HG02642 (cell line): ENCODE measurements around the gene TEX52.
A peak's percentile ranks its signal among the peaks of the same experiment; 100 is the strongest.

ENCODE experiments used
- ATAC-seq: cut with Tn5 transposase; IDR thresholded peaks from one replicate; pipeline ENCODE4 v1.9.1; 2021; ENCODE audit warnings: mild to moderate bottlenecking; ENCODE audit not compliant: unreplicated experiment, poor library complexity

TEX52 gene

GRCh38 chr12:2833810-2834209, 23.0 kb downstream of the TEX52 start:
- ATAC-seq, result no peak

- no peak for ATAC-seq
Observed at GRCh38 chr12:2833327-2833726, 23.5 kb downstream of the TEX52 start.

DNA sequence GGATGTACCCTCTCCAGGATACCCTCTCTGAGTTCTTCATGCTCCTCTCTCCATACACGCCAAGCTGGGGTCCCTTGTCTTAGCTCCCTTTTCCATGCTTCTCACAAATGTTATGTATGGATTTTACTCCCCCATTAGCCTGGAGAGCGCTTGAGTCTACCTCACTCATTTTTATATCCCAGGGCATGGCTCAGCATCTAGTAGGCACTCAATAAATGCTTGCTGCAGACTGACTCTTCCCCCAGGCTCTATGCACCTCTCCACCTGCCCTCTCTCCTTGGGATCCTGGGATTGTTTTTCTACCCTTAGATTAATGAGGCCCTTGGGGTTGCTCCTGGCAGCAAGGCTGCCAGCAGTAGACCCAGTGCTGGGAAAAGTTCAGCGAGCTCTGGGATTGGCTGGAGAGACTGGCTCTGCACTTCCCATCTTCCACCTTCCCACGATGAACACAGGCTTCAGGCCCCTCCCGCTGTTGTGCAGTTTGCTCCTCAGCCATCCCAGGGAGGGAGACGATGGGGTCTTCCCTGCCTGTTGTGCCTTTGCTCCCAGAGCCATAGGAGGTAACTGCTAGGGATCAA, 24.2 kb downstream of the TEX52 start:
- ATAC-seq, result no peak

DNA sequence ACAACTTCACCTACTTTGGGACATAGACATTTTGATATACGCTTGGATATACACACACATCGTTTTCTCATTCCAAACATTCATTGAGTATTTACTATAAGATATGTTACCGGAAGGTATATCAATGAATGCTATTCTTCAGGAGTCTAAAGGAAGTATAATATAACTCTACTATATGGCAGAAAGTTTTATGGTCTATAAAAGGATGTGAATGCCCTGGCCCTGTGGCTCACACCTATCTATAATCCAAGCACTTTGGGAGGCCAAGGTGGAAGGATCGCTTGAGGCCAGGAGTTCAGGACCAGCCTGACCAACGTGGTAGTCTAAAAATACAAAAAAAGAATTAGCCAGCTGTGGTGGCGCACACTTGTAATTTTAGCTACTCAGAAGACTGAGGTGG, 27.6 kb downstream of the TEX52 start:
- no peak for ATAC-seq

DNA sequence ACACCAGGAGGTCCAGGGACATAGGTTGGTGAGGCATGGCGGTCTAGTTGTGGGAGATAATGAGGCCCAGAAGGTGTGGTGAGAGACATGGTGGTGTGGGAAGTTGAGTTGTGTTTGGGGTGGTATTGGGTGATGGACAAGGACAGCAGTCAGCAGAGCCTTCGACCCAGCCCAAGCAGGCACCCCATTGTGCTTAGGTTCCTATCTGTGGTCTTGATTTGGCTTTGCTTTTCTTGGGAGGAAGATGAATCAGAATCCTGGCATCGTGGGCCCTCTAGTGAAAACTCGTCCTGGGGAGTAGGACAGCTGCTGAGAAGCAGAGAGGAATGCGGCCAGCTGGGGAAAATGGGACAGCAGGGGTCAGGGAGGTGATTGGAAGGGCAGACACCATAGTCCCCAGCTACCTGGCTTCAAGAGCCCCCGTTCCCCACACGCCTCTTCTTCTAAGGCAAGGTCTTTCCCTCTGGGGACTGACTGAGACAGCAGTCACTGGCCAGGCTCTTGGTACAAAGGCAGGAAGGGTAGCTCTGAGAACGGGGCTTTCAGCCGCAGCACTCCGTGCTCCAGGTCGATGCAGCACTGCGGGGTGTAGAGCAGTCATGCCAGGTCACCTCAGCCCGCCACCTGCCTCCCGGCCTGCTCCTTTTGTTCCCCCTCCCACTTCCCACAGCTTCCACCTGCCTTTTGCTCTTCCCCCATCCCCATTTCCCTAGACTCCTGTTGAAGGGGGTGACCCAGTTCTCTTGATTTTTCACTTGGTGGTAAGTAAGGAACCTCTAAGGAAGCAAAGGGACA, 29.9 kb downstream of the TEX52 start:
- ATAC-seq, result no peak

DNA sequence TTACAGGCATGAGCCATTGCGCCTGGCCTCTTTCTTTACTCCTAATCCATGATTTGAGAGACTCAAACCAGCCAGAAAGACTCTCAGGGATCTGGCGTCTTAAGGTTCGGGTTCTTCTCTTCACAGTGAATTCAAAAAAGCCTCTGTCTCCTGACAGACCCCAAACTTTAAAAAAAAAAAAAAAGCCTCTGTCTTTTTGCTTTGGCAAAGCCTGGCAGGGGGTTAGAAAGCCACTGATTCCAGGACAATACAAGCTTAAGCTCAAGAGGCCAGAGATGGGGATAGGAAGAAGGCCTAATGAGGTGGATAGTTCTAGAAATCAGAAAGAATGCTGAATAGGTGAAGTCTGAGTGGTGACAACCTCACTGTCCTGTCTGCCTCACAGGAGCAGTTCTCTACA, 30.8 kb downstream of the TEX52 start:
- no peak for ATAC-seq

DNA sequence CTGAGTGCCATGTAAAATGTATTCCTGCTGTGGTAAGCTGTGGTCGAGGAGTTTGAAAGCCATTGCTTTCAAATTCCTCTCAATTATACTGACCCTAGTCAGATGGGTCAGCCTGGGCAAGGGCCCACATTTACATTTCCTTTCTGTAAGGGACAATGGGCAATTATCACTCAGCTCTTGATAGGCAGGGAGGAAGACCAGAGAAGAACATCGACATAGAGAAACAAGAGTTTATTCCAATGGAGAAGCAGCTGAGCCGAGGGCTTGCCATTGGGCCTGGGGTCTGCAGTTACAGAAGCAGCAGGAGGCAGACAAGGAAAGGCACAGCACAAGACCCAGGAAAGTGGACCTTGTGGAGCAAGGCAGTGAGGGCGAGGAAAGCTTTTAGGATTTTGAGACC, 31.7 kb downstream of the TEX52 start:
- ATAC-seq, result no peak

DNA sequence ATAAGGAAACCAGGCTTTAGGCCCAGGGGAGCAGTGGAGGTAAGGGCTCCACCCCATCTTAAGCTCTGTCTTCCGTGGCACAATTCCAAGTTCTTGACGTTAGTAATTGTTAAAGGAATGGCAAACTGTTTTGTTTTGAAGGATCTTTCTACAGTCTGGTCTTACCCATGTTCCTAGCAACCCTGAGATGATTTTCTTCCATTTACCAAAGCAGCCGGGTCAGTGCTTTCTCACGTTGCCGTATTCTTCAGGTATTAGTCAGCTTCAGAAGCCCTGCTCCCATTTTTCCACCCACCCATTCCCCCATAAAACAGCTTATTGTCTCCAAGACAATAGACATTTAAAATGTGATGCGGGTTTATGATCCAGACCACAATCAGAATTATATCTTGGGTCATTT, 32.3 kb downstream of the TEX52 start:
- no peak for ATAC-seq

DNA sequence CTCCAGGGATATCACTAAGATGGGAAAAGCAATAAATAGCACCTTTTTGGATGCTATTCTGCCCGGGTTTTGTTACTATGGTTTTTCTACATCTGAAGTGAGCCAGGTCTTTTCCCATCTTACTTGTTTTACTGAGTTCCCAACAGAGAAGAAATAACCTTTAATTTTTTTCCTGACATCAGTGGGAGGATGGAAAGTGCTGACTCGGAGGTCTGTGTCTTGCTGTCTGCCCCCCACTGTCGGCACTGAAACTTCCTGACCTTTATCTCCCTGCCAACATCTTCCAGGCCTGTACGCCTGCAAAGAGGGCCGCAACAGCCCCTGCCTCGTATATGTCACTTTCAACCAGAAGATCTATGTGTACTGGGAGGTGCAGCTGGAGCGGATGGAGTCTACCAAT, 33.4 kb downstream of the TEX52 start:
- ATAC-seq, result no peak

- ATAC-seq, result no peak
Observed at GRCh38 chr12:2820432-2820831, 36.4 kb downstream of the TEX52 start.

- ATAC-seq, result no peak
Observed at GRCh38 chr12:2819810-2820209, 37.0 kb downstream of the TEX52 start.

- no peak for ATAC-seq
Observed at GRCh38 chr12:2813214-2814185, 43.3 kb downstream of the TEX52 start.

- ATAC-seq, result peak; percentile 95
Observed at GRCh38 chr12:2812290-2813213, 44.3 kb downstream of the TEX52 start, which contains the start of gene ITFG2. Gene ITFG2, plus strand, starts transcription at chr12:2812668. Its CDS starts 93 bp downstream, at chr12:2812761.

DNA sequence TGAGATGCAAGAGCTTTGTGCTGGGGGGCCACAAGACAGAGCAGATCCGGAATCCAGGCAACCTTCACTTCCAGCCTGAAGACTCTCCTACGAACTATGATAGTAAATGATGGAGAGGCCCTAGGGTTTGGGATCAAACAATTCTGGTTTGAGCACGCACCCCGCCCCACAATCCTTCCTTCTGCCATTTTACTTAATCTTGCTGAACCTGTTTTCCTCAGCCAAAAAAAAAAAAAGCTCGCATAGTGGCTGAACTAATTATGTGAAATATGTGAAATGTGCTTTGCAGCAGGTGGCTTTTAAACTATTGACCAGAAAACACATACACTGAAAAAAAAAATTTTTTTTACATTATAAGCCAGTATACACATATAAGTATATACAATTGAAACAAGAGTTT, 45.0 kb downstream of the TEX52 start:
- ATAC-seq, result no peak

DNA sequence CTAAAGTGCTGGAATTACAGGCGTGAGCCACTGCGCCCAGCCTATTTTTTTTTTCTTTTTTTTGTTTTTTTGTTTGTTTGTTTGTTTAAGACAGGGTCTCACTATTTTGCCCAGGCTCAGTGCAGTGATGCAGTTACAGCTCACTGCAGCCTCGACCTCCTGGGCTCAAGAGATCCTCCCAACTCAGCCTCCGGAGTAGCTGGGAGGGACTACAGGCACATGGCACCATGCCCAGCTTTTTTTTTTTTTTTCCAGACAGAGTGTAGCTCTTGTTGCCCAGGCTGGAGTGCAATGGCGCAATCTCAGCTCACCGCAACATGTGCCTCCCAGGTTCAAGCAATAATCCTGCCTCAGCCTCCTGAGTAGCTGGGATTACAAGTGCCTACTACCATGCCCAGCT, 50.1 kb downstream of the TEX52 start:
- ATAC-seq, result no peak

- ATAC-seq, result no peak
Observed at GRCh38 chr12:2805143-2805520, 51.7 kb downstream of the TEX52 start.

DNA sequence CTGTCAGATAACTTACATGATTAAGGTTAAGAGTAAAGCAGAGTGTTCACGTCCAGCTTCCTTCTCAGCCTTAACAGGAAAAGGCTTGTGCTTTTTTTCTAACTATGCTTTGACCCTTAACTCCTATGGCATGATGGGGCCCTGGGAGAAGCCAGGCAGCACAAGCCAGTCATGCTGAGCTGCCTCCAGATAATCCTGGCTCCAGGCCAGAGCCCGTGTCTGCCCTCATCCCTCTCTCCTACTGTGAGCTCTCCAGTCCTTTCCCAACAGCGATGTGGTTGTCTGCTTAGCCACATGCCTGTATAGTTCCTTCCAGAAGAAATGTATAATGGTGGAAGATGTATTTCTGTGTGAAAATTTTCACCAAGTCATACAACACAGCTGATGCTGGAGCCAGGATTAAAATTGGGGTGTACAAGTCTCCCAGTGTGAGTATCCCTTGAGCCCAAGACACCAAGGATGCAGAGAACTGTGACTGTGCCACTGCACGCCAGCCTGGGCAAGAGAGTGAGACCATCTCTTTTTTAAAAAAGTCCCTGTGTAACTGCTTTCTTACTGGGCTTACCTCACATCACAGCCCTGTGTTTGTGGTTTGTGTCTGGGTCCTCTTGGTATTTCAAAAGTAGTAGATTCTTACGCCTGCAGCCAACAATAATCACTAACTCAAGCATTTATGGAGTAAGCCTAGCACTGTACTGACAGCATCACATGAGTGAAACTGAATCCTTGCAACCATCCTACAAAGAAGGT, 52.3 kb downstream of the TEX52 start:
- no peak for ATAC-seq

- no peak for ATAC-seq
Observed at GRCh38 chr12:2803635-2804392, 53.0 kb downstream of the TEX52 start.
